ENCODE results near the gene LIAS. TPM values are rescaled to one million over a fixed set of nuclear protein-coding genes. Genes with fewer than 3 reads are reported as not detected.
"Not testable (repeated sequence)": the region's sequence is repeated elsewhere in the genome, so short reads cannot be mapped to it uniquely, and the experiment has no call there.

LIAS gene
- total RNA-seq, 1 donor from 2014 or later: 29.5 TPM

- intact Hi-C loops (cut with DNase I): no loop called here
- no peak for ATAC-seq
Measured at GRCh38 chr4:39484582-39485272, 25.9 kb downstream of the LIAS start.

GRCh38 chr4:39486221-39486804 lies 27.5 kb downstream of the LIAS start:
- DNase-seq (ENCODE audit: missing footprints): no peak
- ATAC-seq: no peak
- intact Hi-C loops (cut with DNase I): no loop called here

More at GRCh38 chr4:39484582-39485272, 25.9 kb downstream of the LIAS start:
- no peak for DNase-seq (ENCODE audit: missing footprints)

- DNase-seq (ENCODE audit: missing footprints) (no peak), ATAC-seq (no peak)
- intact Hi-C loops (cut with DNase I): no loop called here
Measured at GRCh38 chr4:39490322-39490721, 31.5 kb downstream of the LIAS start.

- DNase-seq (ENCODE audit: missing footprints) (no peak), ATAC-seq (no peak)
- intact Hi-C loops (cut with DNase I): no loop called here
Measured at GRCh38 chr4:39494354-39494753, 35.5 kb downstream of the LIAS start.

GRCh38 chr4:39495446-39496213 lies 36.8 kb downstream of the LIAS start:
- no peak for ATAC-seq
- no peak for DNase-seq (ENCODE audit: missing footprints)
- intact Hi-C loops (cut with DNase I): no loop called here

GRCh38 chr4:39497909-39498726 lies 39.3 kb downstream of the LIAS start:
- DNase-seq (ENCODE audit: missing footprints) (no peak), ATAC-seq (no peak)
- intact Hi-C loops (cut with DNase I): no loop called here

GRCh38 chr4:39498727-39499020 lies 39.8 kb downstream of the LIAS start:
- no peak for ATAC-seq
- intact Hi-C loops (cut with DNase I): no loop called here
- no peak for DNase-seq (ENCODE audit: missing footprints)

GRCh38 chr4:39502019-39502663 lies 43.3 kb downstream of the LIAS start:
- intact Hi-C loops (cut with DNase I): no loop called here
- DNase-seq (ENCODE audit: missing footprints) (no peak), ATAC-seq (no peak)

- DNase-seq (ENCODE audit: missing footprints); intact Hi-C loops (cut with DNase I); ATAC-seq: not testable (repeated sequence)
Measured at GRCh38 chr4:39502664-39503035, 43.8 kb downstream of the LIAS start.

- intact Hi-C loops (cut with DNase I): no loop called here
- ATAC-seq (no peak), DNase-seq (ENCODE audit: missing footprints) (no peak)
Measured at GRCh38 chr4:39504538-39504937, 45.7 kb downstream of the LIAS start.

- DNase-seq (ENCODE audit: missing footprints): no peak
- ATAC-seq: no peak
- intact Hi-C loops (cut with DNase I): no loop called here
Measured at GRCh38 chr4:39505581-39505980, 46.7 kb downstream of the LIAS start.

- DNase-seq (ENCODE audit: missing footprints): no peak
- intact Hi-C loops (cut with DNase I): no loop called here
- no peak for ATAC-seq
Measured at GRCh38 chr4:39510348-39510929, 51.6 kb downstream of the LIAS start.

- ATAC-seq; DNase-seq (ENCODE audit: missing footprints); intact Hi-C loops (cut with DNase I): not testable (repeated sequence)
Measured at GRCh38 chr4:39514266-39514665, 55.4 kb downstream of the LIAS start.

- ATAC-seq (no peak), DNase-seq (ENCODE audit: missing footprints) (no peak)
- intact Hi-C loops (cut with DNase I): no loop called here
Measured at GRCh38 chr4:39514888-39515401, 56.1 kb downstream of the LIAS start.

- ATAC-seq; DNase-seq (ENCODE audit: missing footprints); intact Hi-C loops (cut with DNase I): not testable (repeated sequence)
Measured at GRCh38 chr4:39515669-39516401, 57.0 kb downstream of the LIAS start.

GRCh38 chr4:39516407-39516966 lies 57.6 kb downstream of the LIAS start:
- DNase-seq (ENCODE audit: missing footprints) (no peak), ATAC-seq (no peak)
- intact Hi-C loops (cut with DNase I): no loop called here

- intact Hi-C loops (cut with DNase I): no loop called here
- ATAC-seq (no peak), DNase-seq (ENCODE audit: missing footprints) (no peak)
Measured at GRCh38 chr4:39518484-39518883, 59.6 kb downstream of the LIAS start.
